WTC11 (cell line): ENCODE data around the gene ITFG1.

Experiments
- EMX1 ChIP-seq: fragments of 250-450 bp; sonication (Bioruptor Pico); IDR thresholded peaks from 2 replicates; pipeline ENCODE4 v1.8.0; 2021; ENCODE audit warnings: mild to moderate bottlenecking
- JUN ChIP-seq: sonication (generic); formaldehyde crosslinking; IDR thresholded peaks from 2 replicates; pipeline ENCODE4 v1.8.0; 2023; ENCODE audit warnings: mild to moderate bottlenecking, missing genetic modification reagents
- ZNF317 ChIP-seq: sonication (generic); formaldehyde crosslinking; IDR thresholded peaks from 2 replicates; pipeline ENCODE4 v1.8.1; 2023; ENCODE audit warnings: low read depth, mild to moderate bottlenecking, moderate library complexity, missing genetic modification reagents, borderline replicate concordance
- TF ChIP-seq, protein P1 (sequence below): fragments of 200-600 bp; IDR thresholded peaks from 2 replicates; pipeline ENCODE4 v1.8.0; 2022; ENCODE audit warnings: antibody characterized with exemption
- TF ChIP-seq, protein P2 (sequence below): sonication (generic); formaldehyde crosslinking; IDR thresholded peaks from 2 replicates; pipeline ENCODE4 v1.8.1; 2023; ENCODE audit warnings: mild to moderate bottlenecking, moderate library complexity, missing genetic modification reagents
- TF ChIP-seq, protein P3 (sequence below): sonication (generic); formaldehyde crosslinking; IDR thresholded peaks from 2 replicates; pipeline ENCODE4 v1.8.1; 2022; ENCODE audit warnings: mild to moderate bottlenecking, moderate library complexity, missing genetic modification reagents

DNA sequence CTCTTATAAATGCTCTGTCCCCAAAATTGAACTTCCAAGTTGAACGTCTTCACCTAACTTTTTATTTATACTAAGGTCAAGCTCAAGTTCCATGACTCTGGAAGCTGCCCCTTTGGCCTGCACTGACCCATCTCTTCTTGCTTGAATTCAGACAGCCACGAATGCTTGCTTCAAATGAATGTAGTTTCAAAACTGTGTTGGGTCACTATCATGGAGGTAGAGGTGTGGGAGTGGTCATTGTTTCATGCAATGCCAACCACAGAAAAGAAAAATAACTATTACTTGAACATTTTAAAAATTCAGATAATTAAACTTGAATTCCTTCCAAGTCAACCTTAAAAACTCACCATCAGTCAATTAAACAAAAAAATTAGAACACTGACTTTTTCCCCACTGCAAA lies 2.5 kb downstream of the ITFG1 start:
- TF ChIP-seq, protein P1, sequence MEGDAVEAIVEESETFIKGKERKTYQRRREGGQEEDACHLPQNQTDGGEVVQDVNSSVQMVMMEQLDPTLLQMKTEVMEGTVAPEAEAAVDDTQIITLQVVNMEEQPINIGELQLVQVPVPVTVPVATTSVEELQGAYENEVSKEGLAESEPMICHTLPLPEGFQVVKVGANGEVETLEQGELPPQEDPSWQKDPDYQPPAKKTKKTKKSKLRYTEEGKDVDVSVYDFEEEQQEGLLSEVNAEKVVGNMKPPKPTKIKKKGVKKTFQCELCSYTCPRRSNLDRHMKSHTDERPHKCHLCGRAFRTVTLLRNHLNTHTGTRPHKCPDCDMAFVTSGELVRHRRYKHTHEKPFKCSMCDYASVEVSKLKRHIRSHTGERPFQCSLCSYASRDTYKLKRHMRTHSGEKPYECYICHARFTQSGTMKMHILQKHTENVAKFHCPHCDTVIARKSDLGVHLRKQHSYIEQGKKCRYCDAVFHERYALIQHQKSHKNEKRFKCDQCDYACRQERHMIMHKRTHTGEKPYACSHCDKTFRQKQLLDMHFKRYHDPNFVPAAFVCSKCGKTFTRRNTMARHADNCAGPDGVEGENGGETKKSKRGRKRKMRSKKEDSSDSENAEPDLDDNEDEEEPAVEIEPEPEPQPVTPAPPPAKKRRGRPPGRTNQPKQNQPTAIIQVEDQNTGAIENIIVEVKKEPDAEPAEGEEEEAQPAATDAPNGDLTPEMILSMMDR = no peak
- TF ChIP-seq EMX1 (CRISPR knock-in tag) (no peak), JUN (CRISPR knock-in tag) (no peak), ZNF317 (CRISPR knock-in tag) (no peak)
- TF ChIP-seq, protein P2, sequence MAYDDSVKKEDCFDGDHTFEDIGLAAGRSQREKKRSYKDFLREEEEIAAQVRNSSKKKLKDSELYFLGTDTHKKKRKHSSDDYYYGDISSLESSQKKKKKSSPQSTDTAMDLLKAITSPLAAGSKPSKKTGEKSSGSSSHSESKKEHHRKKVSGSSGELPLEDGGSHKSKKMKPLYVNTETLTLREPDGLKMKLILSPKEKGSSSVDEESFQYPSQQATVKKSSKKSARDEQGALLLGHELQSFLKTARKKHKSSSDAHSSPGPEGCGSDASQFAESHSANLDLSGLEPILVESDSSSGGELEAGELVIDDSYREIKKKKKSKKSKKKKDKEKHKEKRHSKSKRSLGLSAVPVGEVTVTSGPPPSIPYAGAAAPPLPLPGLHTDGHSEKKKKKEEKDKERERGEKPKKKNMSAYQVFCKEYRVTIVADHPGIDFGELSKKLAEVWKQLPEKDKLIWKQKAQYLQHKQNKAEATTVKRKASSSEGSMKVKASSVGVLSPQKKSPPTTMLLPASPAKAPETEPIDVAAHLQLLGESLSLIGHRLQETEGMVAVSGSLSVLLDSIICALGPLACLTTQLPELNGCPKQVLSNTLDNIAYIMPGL (CRISPR knock-in tag) = no peak
- TF ChIP-seq, protein P3, sequence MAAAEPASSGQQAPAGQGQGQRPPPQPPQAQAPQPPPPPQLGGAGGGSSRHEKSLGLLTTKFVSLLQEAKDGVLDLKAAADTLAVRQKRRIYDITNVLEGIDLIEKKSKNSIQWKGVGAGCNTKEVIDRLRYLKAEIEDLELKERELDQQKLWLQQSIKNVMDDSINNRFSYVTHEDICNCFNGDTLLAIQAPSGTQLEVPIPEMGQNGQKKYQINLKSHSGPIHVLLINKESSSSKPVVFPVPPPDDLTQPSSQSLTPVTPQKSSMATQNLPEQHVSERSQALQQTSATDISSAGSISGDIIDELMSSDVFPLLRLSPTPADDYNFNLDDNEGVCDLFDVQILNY (CRISPR knock-in tag) = no peak
